Fibroblast of lung (primary cell): ENCODE measurements around the gene KCNQ4.

ENCODE experiments used
- CTCF ChIP-seq, 2 donors: IDR thresholded peaks in 1 of 2; conservative IDR thresholded peaks in 1 of 2; 1 replicate in 1 of 2; 2 replicates in 1 of 2; pipeline ENCODE4 v1.5.1; 2011 to 2012; ENCODE audit warnings: low read length in 2 of 2, control low read depth in 1 of 2, inconsistent platforms in 1 of 2, low read depth in 1 of 2, mild to moderate bottlenecking in 1 of 2
- EZH2 ChIP-seq: IDR thresholded peaks from 2 replicates; pipeline ENCODE4 v1.5.1; 2012; ENCODE audit warnings: low read length, control low read depth, mild to moderate bottlenecking; ENCODE audit errors: missing control alignments

GRCh38 chr1:40748841-40749718 is 34.5 kb upstream of the KCNQ4 start:
- TF ChIP-seq CTCF (conservative IDR thresholded peaks at IDR 0.05 in 1 of 2, IDR thresholded peaks at IDR 0.05 in 1 of 2; ENCODE audit: low read depth in 1 of 2, low read length in 2 of 2) (no peak), EZH2 (no peak)
